DOHH2 (cell line): Measurements from ENCODE around the gene MR1.

Experiments
- CTCF ChIP-seq: fragments of 200-600 bp; sonication (generic); IDR thresholded peaks from one replicate; pipeline ENCODE4 v1.5.1; 2014; ENCODE audit warnings: antibody characterized with exemption, mild to moderate bottlenecking, low read depth, low read length; ENCODE audit not compliant: poor library complexity, severe bottlenecking
- EZH2phosphoT487 ChIP-seq: fragments of 200-600 bp; sonication (generic); IDR thresholded peaks from 2 replicates; pipeline ENCODE4 v1.6.1; 2017; ENCODE audit warnings: borderline replicate concordance, mild to moderate bottlenecking, antibody characterized with exemption, low read length, moderate library complexity, mixed read lengths

GRCh38 chr1:181015251-181015615, 18.6 kb upstream of the MR1 start:
- TF ChIP-seq CTCF: no peak
- TF ChIP-seq EZH2phosphoT487: no peak
